Uterus (tissue), 4 donors: ENCODE data around the gene FAM3A. TPM values are rescaled to one million over a fixed set of nuclear protein-coding genes. Genes with fewer than 3 reads are reported as not detected.
A peak's percentile ranks its signal among the peaks of the same experiment; 100 is the strongest.

Source experiments
- DNase-seq, 2 donors: peaks; one replicate each; pipeline ENCODE4 v3.0.0-alpha.2; 2019 to 2020
- H3K27ac ChIP-seq, 2 donors: fragments of 200-600 bp; sonication (generic); 1 replicate in 1 of 2; 2 replicates in 1 of 2; pipeline ENCODE4 v1.5.1; 2016 to 2018
- H3K27me3 ChIP-seq, 2 donors: fragments of 200-600 bp; sonication (generic); one replicate each; pipeline ENCODE4 v1.5.1; 2018 to 2019; ENCODE audit warnings: control low read depth in 1 of 2
- H3K36me3 ChIP-seq, 2 donors: fragments of 200-600 bp; sonication (generic); one replicate each; pipeline ENCODE4 v1.5.1; 2019; ENCODE audit warnings: control low read depth in 1 of 2
- H3K4me1 ChIP-seq, 2 donors: fragments of 200-600 bp; sonication (generic); one replicate each; pipeline ENCODE4 v1.5.1; 2018 to 2019; ENCODE audit warnings: control low read depth in 1 of 2
- H3K4me3 ChIP-seq, 2 donors: fragments of 200-600 bp; sonication (generic); 1 replicate in 1 of 2; 2 replicates in 1 of 2; pipeline ENCODE4 v1.5.1; 2018 to 2019; ENCODE audit warnings: mild to moderate bottlenecking in 1 of 2
- H3K9me3 ChIP-seq, 2 donors: fragments of 200-600 bp; sonication (generic); one replicate each; pipeline ENCODE4 v1.5.1; 2019; ENCODE audit warnings: control low read depth in 1 of 2
- POLR2A ChIP-seq, 2 donors: fragments of 450-650 bp; IDR thresholded peaks; one replicate each; pipeline ENCODE4 v1.6.1; 2016; ENCODE audit warnings: antibody characterized with exemption in 2 of 2, mild to moderate bottlenecking in 1 of 2, moderate library complexity in 1 of 2
- intact Hi-C: fragments of 100-400 bp; cut with DNase I; formaldehyde crosslinking; loops from one replicate; pipeline ENCODE4 v1.15.1; 2023; ENCODE audit warnings: low total_unique reads
- total RNA-seq, 4 donors: library from RNA; depleted of rRNA in 3 of 4; stranded (reverse); fragments of >200 nt in 3 of 4; gene quantifications; one replicate each; pipeline versions ENCODE4 v1.1.0 to v1.2.4, GENCODE V29; 2014 to 2023
- TF ChIP-seq, protein P1 (sequence below), 4 experiments: fragments of 200-600 bp in 2 of 4; fragments of 450-650 bp in 2 of 4; sonication (generic) in 2 of 4; IDR thresholded peaks; one replicate each; pipeline ENCODE4 v1.5.1; 2016 to 2019; ENCODE audit warnings: antibody characterized with exemption in 4 of 4, mild to moderate bottlenecking in 2 of 4, moderate library complexity in 1 of 4
- donor health status: DM: yes; HTN: yes; CAD: no.

The FAM3A gene
- total RNA-seq, 4 donors from 2014 or later: 5.1 to 55.9 (median 15.4) TPM

DNA sequence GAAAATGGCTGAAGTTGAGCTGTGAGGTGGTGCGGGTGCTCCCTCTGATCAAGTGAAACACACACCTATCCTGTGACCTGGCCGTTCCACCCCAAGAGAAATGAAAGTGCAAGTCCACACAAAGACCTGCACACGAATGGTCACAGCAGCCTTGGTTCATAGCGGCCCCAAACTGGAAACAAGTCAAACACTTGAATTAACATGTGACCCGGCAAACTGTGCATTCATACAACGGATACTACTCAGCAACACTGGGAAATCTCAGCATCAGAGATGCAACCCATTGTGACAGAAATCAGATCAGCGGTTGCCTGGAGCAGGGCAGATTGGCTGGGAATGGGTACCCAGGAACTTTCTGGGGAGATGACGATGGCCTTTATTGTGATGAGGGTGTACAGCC lies 23.0 kb upstream of the FAM3A start:
- intact Hi-C loops: no loop called here
- Histone ChIP-seq H3K36me3 (no peaks in the 10 kb centered on the region), H3K4me3 (no peak overlapping the region), H3K27ac (no peak overlapping the region), H3K9me3 (no peaks in the 10 kb centered on the region), H3K4me1 (peaks cover 0 to 3% of the 10 kb centered on the region in 2 donors), H3K27me3 (no peaks in the 10 kb centered on the region)
- DNase-seq: no peak
- no peak for TF ChIP-seq POLR2A (IDR thresholded peaks at IDR 0.05)
- TF ChIP-seq, protein P1, sequence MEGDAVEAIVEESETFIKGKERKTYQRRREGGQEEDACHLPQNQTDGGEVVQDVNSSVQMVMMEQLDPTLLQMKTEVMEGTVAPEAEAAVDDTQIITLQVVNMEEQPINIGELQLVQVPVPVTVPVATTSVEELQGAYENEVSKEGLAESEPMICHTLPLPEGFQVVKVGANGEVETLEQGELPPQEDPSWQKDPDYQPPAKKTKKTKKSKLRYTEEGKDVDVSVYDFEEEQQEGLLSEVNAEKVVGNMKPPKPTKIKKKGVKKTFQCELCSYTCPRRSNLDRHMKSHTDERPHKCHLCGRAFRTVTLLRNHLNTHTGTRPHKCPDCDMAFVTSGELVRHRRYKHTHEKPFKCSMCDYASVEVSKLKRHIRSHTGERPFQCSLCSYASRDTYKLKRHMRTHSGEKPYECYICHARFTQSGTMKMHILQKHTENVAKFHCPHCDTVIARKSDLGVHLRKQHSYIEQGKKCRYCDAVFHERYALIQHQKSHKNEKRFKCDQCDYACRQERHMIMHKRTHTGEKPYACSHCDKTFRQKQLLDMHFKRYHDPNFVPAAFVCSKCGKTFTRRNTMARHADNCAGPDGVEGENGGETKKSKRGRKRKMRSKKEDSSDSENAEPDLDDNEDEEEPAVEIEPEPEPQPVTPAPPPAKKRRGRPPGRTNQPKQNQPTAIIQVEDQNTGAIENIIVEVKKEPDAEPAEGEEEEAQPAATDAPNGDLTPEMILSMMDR (IDR thresholded peaks at IDR 0.05): no peak

DNA sequence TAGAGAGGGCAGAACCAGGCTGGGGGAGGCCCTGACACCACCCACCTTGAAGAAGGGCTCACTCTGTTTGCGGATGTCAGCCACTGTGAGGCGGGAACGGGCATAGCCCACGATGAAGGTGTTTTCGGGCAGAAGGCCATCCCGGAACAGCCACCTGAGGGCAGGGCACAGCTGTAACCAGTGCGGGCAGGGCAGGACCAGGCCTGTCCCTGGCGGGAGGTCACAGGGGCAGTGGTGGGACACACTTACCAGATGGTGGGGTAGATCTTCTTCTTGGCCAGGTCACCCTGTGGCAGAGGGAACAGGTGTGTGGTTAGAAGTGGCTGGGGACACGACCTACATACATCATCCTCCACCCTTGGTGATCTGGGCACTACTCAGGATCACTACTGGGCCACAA lies 19.9 kb upstream of the FAM3A start:
- H3K4me3 ChIP-seq: no peak overlapping the region
- no peak for DNase-seq
- no peak for TF ChIP-seq POLR2A (IDR thresholded peaks at IDR 0.05)
- TF ChIP-seq, protein P1 (IDR thresholded peaks at IDR 0.05): no peak
- no peaks in the 10 kb centered on the region for H3K9me3 ChIP-seq
- intact Hi-C loops: no loop called here
- H3K27me3 ChIP-seq: no peaks in the 10 kb centered on the region
- H3K4me1 ChIP-seq: no peaks in the 10 kb centered on the region
- H3K27ac ChIP-seq: no peak overlapping the region
- H3K36me3 ChIP-seq: no peaks in the 10 kb centered on the region

DNA sequence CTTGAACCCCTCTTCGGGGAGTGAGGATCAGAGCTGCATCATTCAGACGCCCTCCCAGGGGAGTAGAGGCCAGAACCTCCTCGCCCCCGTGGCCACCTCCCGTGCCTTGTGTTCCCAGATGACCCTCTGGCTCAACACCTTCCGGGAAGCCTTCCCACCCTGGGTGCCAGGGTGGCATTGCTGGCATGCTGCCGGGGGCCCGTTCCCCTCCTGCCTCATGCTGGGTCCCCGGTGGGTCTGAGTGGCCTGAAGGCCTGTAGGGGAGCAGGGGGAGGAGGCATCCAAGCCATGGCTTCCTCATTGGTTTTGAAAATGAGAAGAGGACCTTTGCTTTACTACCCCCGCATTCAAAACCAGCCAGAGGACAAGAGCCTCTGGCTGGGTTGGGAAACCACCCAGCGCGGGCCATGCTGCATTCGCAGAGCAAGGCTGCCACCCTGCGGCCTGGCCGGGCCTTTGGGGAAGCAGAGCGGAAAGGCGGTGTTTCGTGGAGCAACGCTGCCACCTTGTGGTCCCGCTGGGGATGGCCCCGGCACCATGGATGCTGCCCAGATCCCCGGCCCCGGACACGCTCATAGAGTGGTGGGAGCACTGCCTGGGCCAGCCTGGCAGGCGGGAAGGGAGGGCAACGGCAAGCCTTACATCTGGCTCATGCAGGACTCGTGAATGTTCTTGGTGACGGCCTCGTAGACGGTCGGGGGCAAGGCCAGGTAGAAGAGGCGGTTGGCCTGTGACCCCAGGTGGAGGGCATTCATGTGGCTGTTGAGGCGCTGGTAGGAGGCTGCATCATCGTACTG lies 18.7 kb upstream of the FAM3A start:
- no peaks in the 10 kb centered on the region for H3K27me3 ChIP-seq
- peak; percentile 88 to 89 for DNase-seq
- H3K27ac ChIP-seq: peak overlapping the region; percentile 66 to 73
- no peak overlapping the region for H3K4me3 ChIP-seq
- TF ChIP-seq POLR2A (IDR thresholded peaks at IDR 0.05): peak in 1 of 2 donors; percentile 49
- TF ChIP-seq, protein P1 (IDR thresholded peaks at IDR 0.05): peak; percentile 94 to 100 (median 99)
- no peaks in the 10 kb centered on the region for H3K36me3 ChIP-seq
- H3K4me1 ChIP-seq: no peaks in the 10 kb centered on the region
- H3K9me3 ChIP-seq: no peaks in the 10 kb centered on the region
- intact Hi-C loops: no loop called here

DNA sequence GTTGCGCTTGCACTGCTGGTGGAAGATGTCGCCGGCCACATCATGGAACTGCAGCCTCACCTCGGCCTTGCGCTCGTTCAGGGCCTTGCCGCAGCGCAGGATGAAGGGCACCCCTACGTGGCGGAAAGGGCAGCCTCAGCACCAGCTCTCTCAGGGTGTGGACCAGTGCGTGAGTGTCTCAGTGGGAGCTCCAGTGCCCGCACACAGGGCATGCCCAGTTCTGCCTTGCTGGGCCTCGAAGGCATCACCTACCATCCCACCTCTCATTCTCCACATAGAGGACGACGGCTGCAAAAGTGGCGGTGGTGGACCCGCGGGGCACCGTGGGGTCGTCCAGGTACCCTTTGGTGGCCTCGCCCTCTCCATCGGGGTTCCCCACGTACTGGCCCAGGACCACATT lies 16.7 kb upstream of the FAM3A start:
- intact Hi-C loops: no loop called here
- no peak overlapping the region for H3K27ac ChIP-seq
- no peaks in the 10 kb centered on the region for H3K4me1 ChIP-seq
- TF ChIP-seq, protein P1 (IDR thresholded peaks at IDR 0.05): no peak
- no peak for TF ChIP-seq POLR2A (IDR thresholded peaks at IDR 0.05)
- H3K9me3 ChIP-seq: no peaks in the 10 kb centered on the region
- DNase-seq: no peak
- no peaks in the 10 kb centered on the region for H3K36me3 ChIP-seq
- no peak overlapping the region for H3K4me3 ChIP-seq
- H3K27me3 ChIP-seq: no peaks in the 10 kb centered on the region

DNA sequence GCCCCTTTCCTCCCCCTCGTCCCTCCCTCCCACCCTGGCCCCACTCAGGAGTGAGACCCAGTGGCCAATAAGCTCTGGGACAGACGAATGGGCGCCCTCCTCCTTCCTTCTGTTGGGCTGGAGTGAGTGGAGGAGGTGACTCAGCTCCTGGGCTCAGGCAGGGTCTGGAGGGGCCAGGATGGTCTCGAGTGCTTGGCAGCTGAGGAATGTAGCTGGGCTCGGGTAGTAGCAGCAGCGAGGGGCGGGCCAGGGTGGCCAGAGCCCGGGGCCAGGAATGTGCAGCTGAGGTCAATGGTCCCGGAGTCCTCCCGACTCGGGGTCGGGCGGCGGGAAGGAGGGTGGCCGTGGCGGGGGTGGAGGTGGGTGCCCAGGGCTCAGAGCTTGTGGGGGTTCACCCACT lies 15.6 kb upstream of the FAM3A start:
- no peaks in the 10 kb centered on the region for H3K27me3 ChIP-seq
- intact Hi-C loops: no loop called here
- H3K4me3 ChIP-seq: no peak overlapping the region
- H3K27ac ChIP-seq: peak overlapping the region; percentile 5 to 44
- no peaks in the 10 kb centered on the region for H3K9me3 ChIP-seq
- H3K4me1 ChIP-seq: no peaks in the 10 kb centered on the region
- TF ChIP-seq, protein P1 (IDR thresholded peaks at IDR 0.05): no peak
- no peak for TF ChIP-seq POLR2A (IDR thresholded peaks at IDR 0.05)
- H3K36me3 ChIP-seq: no peaks in the 10 kb centered on the region
- DNase-seq: no peak
